ENCODE measurements around the gene NMRAL1. TPM values are rescaled to one million over a fixed set of nuclear protein-coding genes. Genes with fewer than 3 reads are reported as not detected.

The NMRAL1 gene
- total RNA-seq, 1 donor from 2014 or later: 44.0 TPM

GRCh38 chr16:4443986-4444385 is 30.4 kb downstream of the NMRAL1 start:
- no peak overlapping the region for H3K27ac Mint-ChIP-seq (ENCODE audit: unreplicated experiment)
- TF ChIP-seq, protein P1, sequence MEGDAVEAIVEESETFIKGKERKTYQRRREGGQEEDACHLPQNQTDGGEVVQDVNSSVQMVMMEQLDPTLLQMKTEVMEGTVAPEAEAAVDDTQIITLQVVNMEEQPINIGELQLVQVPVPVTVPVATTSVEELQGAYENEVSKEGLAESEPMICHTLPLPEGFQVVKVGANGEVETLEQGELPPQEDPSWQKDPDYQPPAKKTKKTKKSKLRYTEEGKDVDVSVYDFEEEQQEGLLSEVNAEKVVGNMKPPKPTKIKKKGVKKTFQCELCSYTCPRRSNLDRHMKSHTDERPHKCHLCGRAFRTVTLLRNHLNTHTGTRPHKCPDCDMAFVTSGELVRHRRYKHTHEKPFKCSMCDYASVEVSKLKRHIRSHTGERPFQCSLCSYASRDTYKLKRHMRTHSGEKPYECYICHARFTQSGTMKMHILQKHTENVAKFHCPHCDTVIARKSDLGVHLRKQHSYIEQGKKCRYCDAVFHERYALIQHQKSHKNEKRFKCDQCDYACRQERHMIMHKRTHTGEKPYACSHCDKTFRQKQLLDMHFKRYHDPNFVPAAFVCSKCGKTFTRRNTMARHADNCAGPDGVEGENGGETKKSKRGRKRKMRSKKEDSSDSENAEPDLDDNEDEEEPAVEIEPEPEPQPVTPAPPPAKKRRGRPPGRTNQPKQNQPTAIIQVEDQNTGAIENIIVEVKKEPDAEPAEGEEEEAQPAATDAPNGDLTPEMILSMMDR (IDR thresholded peaks at IDR 0.05): no peak
- no peaks in the 10 kb centered on the region for H3K27me3 Mint-ChIP-seq (ENCODE audit: low read depth)

DNA sequence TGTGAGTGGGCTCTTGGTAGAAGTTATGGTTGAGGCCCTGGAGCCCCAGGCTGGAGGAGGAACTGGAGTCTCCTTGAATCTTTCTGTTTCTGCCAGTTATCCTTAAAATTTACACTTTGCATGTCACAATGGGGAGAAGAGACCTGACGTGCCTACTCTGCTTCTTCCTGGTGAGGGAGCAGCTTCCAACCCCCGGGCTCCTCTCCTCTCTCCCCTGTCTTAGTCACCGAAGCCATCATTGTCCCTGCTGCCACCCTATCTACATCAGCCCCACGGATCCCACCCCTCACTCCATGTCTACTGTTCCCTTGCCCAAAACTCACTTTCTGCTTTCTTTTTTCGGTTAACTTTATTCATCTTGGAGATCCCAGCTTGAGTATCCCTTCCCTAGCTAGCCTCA is 31.2 kb downstream of the NMRAL1 start:
- H3K9me3 Mint-ChIP-seq (ENCODE audit: low read depth): no peaks in the 10 kb centered on the region
- no peaks in the 10 kb centered on the region for H3K27me3 Mint-ChIP-seq (ENCODE audit: low read depth)
- peaks cover 45% of the 10 kb centered on the region for H3K36me3 Mint-ChIP-seq (ENCODE audit: low read depth)
- TF ChIP-seq, protein P1 (IDR thresholded peaks at IDR 0.05): no peak
- no peaks in the 10 kb centered on the region for H3K4me1 Mint-ChIP-seq (ENCODE audit: low read depth)
- H3K4me3 Mint-ChIP-seq (ENCODE audit: unreplicated experiment): no peak overlapping the region
- DNase-seq (ENCODE audit: low spot score): no peak
- no peak overlapping the region for H3K27ac Mint-ChIP-seq (ENCODE audit: unreplicated experiment)

More at GRCh38 chr16:4443986-4444385, 30.4 kb downstream of the NMRAL1 start:
- Mint-ChIP-seq H3K36me3 (ENCODE audit: low read depth) (peaks cover 46% of the 10 kb centered on the region), H3K4me1 (ENCODE audit: low read depth) (no peaks in the 10 kb centered on the region), H3K4me3 (ENCODE audit: unreplicated experiment) (no peak overlapping the region), H3K9me3 (ENCODE audit: low read depth) (no peaks in the 10 kb centered on the region)
- no peak for DNase-seq (ENCODE audit: low spot score)

GRCh38 chr16:4442371-4442770 is 32.1 kb downstream of the NMRAL1 start:
- Mint-ChIP-seq H3K36me3 (ENCODE audit: low read depth) (peaks cover 43% of the 10 kb centered on the region), H3K4me3 (ENCODE audit: unreplicated experiment) (no peak overlapping the region), H3K27ac (ENCODE audit: unreplicated experiment) (no peak overlapping the region), H3K27me3 (ENCODE audit: low read depth) (no peaks in the 10 kb centered on the region), H3K9me3 (ENCODE audit: low read depth) (no peaks in the 10 kb centered on the region), H3K4me1 (ENCODE audit: low read depth) (no peaks in the 10 kb centered on the region)
- TF ChIP-seq, protein P1 (IDR thresholded peaks at IDR 0.05): no peak
- DNase-seq (ENCODE audit: low spot score): no peak

- no peak overlapping the region for H3K27ac Mint-ChIP-seq (ENCODE audit: unreplicated experiment)
- H3K4me1 Mint-ChIP-seq (ENCODE audit: low read depth): no peaks in the 10 kb centered on the region
- DNase-seq (ENCODE audit: low spot score): no peak
- H3K36me3 Mint-ChIP-seq (ENCODE audit: low read depth): peaks cover 31% of the 10 kb centered on the region
- no peaks in the 10 kb centered on the region for H3K27me3 Mint-ChIP-seq (ENCODE audit: low read depth)
- H3K4me3 Mint-ChIP-seq (ENCODE audit: unreplicated experiment): no peak overlapping the region
- no peaks in the 10 kb centered on the region for H3K9me3 Mint-ChIP-seq (ENCODE audit: low read depth)
- TF ChIP-seq, protein P1 (IDR thresholded peaks at IDR 0.05): no peak
Measured at GRCh38 chr16:4437366-4437765, 37.1 kb downstream of the NMRAL1 start.

GRCh38 chr16:4435337-4436067 is 38.9 kb downstream of the NMRAL1 start:
- Mint-ChIP-seq H3K36me3 (ENCODE audit: low read depth) (peaks cover 21% of the 10 kb centered on the region), H3K4me3 (ENCODE audit: unreplicated experiment) (no peak overlapping the region), H3K27me3 (ENCODE audit: low read depth) (no peaks in the 10 kb centered on the region), H3K9me3 (ENCODE audit: low read depth) (no peaks in the 10 kb centered on the region), H3K27ac (ENCODE audit: unreplicated experiment) (peak overlapping the region; percentile 63), H3K4me1 (ENCODE audit: low read depth) (no peaks in the 10 kb centered on the region)
- no peak for DNase-seq (ENCODE audit: low spot score)
- TF ChIP-seq, protein P1 (IDR thresholded peaks at IDR 0.05): no peak

All from chondrocyte (in vitro differentiated cells).